GM21447 (cell line): Measurements from ENCODE around the gene TMCO2.
"Not testable (repeated sequence)": the region's sequence is repeated elsewhere in the genome, so short reads cannot be mapped to it uniquely, and the experiment has no call there.

ENCODE experiments used
- ATAC-seq: cut with Tn5 transposase; IDR thresholded peaks from one replicate; pipeline ENCODE4 v1.9.1; 2021; ENCODE audit not compliant: unreplicated experiment

The TMCO2 gene

DNA sequence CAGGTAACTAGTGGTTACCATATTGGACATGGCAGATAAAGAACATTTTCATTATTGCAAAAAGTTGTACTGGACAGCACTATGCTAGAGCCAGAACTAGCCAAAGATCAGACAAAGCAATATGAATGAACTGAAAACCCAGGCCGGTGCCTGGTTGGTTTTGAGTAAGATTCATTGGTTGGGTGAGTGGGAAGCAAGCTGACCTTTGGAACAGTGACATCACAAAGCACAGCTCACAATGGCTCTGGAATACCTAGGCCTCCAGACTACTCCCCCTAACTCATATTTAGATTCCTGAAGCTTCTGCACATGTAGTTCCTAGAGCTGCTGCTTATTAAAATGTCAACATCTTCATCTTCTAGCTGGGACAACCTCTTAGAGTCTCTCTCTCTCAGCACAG is at the start of gene TMCO2:
TMCO2 (plus strand) TSS at position 283 of the 400 bp plus-strand sequence; CDS start at position 340, 57 bp downstream.
- no peak for ATAC-seq

GRCh38 chr1:40199126-40199525 is 48.6 kb upstream of the TMCO2 start:
- no peak for ATAC-seq

- no peak for ATAC-seq
Observed at GRCh38 chr1:40204856-40205255, 42.9 kb upstream of the TMCO2 start.

- no peak for ATAC-seq
Observed at GRCh38 chr1:40210511-40211204, 37.1 kb upstream of the TMCO2 start.

- ATAC-seq, result no peak
Observed at GRCh38 chr1:40218333-40218732, 29.4 kb upstream of the TMCO2 start.

DNA sequence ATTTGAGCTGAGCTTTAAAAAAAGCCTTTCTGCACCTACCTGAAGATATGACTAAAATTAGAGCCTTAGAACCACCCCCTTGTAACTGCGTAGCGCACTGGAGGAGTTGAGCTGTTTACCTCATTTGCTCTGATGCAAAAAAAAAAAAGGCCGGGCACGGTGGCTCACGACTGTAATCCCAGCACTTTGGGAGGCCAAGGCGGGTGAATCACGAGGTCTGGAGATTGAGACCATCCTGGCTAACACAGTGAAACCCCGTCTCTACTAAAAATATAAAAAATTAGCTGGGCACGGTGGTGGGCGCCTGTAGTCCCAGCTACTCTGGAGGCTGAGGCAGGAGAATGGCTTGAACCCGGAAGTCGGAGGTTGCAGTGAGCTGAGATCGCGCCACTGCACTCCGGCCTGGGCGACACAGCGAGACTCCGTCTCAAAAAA is 26.2 kb upstream of the TMCO2 start:
- ATAC-seq, result not testable (repeated sequence)

GRCh38 chr1:40221977-40222772 is 25.6 kb upstream of the TMCO2 start:
- ATAC-seq, result no peak

GRCh38 chr1:40224040-40224439 is 23.7 kb upstream of the TMCO2 start:
- ATAC-seq, result no peak

- no peak for ATAC-seq
Observed at GRCh38 chr1:40226192-40226591, 21.5 kb upstream of the TMCO2 start.

GRCh38 chr1:40232444-40232843 is 15.3 kb upstream of the TMCO2 start:
- ATAC-seq, result peak; percentile 98

DNA sequence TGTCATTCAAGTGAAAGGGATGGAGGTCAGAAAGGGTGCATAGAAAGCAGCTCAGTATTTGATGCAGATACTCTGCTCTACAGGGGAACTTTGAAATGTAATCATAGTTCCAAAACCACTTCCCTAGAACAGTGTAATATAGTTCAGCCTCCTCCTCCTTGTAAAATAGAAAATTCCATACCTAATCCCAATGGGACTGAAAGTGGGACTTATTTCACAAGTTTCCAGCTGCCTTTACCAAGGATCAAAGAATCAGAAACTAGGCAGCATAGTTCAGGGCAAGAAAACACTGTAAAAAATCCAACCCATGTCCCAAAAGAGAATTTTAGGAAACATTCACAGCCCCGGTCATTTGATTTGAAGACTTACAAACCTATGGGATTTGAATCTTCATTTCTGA is 8.1 kb upstream of the TMCO2 start:
- no peak for ATAC-seq

- ATAC-seq, result no peak
Observed at GRCh38 chr1:40240390-40240789, 7.3 kb upstream of the TMCO2 start.

DNA sequence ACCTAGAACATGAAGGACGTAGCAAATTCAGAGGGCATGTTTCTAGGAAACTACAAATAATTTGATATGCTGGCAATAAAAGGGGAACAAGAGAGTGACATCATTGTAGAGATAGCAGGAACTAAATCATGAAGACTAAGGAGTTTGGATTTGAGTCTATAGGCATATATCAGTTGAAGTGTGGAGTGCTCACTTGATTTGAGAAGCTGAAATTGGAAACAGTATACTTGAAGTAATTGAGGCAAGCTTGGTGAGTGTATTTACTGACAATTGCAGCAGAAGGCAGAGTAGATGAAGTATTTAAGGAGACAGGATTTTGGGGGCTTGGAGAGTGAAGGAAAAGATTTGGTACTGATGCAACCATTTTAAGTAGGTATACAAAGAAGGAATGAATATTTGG is 6.4 kb upstream of the TMCO2 start:
- no peak for ATAC-seq

DNA sequence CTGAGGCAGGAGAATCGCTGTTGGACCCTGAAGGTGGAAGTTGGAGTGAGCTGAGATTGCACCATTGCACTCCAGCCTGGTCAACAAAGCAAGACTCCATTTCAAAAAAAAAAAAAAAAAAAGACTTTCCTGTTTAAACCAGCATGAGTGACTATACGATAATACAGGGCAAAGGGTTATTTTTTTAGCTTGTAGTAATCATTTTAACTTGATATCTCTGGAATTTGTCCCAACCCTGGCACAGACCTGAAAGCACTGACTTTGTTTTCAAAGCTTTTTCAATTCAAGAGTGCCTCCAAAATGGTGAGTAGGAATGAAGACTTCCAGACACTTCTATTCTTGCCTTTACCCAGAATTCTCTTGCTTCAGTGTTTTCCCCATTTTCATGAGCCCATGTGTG is 4.4 kb upstream of the TMCO2 start:
- ATAC-seq, result no peak

- no peak for ATAC-seq
Observed at GRCh38 chr1:40244138-40244744, 3.5 kb upstream of the TMCO2 start.

GRCh38 chr1:40245686-40246085 is 2.1 kb upstream of the TMCO2 start:
- ATAC-seq, result no peak

DNA sequence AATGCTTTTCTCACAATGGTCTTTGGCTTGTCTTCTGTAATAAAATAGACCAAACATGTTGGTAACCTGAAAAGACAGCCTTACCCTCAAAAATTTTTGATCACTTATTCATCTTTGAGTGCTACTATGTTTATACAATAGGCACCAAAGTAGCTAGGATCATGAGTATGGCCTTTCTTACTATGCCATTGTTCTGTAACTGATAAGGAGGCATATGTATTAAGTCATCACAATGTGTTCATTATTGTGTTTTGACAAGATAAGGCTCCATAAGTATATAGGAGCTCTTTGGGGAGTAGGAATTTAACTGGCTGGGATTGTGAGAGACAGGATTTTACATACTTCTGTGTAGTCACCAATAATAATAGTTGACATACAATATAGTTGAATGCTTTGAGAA is 675 bp downstream of the TMCO2 start:
- no peak for ATAC-seq

DNA sequence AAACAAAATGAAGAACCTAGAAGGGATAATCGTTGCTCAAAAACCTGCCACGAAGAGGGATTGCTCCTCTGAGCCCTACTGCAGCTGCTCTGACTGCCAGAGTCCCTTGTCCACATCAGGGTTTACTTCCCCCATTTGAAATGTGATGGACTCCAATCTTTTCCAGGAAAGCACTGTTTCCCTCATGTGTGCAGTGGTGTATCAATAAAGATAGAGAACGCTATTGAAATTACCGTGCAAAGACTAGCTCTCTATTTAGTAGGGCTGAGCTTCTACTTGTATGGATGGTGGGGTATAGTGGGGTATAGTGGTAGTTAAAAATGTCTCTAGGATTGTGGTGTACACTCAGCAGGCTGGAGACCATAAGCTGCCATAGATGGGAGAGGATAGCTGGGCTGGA is 3.7 kb downstream of the TMCO2 start:
- no peak for ATAC-seq

DNA sequence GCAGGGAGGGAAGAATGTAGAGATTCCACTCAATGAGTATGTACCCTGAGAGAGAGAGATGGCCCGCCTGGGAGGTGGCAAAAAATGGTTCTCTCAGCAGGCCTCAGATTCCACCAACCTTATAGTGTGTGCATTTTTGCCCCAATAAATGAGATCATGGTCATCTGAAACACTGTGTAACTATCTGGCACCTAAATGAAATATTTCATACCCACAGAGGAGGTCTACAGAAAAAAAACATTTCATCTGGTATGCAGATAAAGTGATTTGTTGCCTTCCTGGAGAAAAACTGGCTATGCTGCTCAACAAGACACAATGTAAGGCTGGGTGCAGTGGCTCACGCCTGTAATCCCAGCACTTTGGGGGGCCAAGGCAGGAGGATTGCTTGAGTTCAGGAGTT is 4.9 kb downstream of the TMCO2 start:
- no peak for ATAC-seq

DNA sequence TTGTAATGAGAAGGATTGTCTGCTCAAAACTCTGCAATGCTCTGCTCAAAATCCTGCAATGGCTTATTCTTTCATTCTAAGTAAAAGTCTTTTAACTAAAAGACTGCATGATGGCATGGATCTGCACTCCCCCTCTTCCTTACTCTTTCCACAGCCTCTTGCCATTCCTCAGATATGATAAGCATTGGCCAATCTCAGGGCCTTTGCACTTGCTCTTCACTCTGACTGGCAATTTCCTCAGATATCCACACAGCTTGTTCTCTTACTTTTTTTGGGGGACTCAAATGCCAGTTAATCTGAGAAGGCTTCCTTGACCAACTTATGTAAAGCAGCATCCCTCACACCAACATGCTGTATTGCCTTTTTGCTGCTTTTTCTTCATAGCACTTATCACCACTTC is 7.5 kb downstream of the TMCO2 start:
- ATAC-seq, result no peak

DNA sequence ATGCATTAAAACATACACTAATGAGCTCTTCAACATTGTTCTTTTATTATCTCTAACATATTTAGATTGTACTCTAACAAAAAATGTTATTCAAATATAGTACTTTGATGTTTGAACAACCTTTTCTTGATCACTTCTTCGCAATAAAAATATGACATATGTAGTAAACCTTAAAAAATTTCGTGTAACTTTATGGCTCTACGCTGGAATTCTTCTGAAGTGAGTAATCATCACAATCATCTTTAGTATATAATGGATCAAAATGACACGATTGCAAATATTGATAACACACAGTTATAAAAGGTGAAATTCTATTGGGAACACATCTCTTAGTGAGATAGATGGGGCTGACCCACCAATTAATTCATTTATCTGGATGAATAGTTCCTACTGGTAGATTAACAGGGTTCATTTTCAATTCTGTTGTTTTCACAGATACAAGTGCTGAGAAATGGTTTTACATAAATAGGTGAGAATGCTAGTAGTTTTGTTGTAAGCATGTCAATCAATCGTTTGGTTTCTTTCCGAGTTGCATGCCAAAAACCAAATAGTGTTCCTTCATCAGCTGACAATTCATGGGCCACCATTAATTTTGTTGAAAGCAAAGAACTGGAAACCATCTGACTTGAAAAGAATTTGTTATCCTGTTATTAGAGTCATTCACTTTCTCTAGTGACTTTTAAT is 8.8 kb downstream of the TMCO2 start:
- ATAC-seq, result no peak

- ATAC-seq, result peak; percentile 7
Observed at GRCh38 chr1:40257313-40257687, 9.6 kb downstream of the TMCO2 start.
